NCI-H2227 (cell line): ENCODE measurements around the gene TTLL10.

Experiments used
- DNase-seq: peaks from one replicate; lab custom pipeline; 2025; ENCODE audit not compliant: unreplicated experiment; lab: John Stamatoyannopoulos, UW

The TTLL10 gene

GRCh38 chr1:1157426-1157913, 16.2 kb upstream of the TTLL10 start:
- DNase-seq, result no peak

DNA sequence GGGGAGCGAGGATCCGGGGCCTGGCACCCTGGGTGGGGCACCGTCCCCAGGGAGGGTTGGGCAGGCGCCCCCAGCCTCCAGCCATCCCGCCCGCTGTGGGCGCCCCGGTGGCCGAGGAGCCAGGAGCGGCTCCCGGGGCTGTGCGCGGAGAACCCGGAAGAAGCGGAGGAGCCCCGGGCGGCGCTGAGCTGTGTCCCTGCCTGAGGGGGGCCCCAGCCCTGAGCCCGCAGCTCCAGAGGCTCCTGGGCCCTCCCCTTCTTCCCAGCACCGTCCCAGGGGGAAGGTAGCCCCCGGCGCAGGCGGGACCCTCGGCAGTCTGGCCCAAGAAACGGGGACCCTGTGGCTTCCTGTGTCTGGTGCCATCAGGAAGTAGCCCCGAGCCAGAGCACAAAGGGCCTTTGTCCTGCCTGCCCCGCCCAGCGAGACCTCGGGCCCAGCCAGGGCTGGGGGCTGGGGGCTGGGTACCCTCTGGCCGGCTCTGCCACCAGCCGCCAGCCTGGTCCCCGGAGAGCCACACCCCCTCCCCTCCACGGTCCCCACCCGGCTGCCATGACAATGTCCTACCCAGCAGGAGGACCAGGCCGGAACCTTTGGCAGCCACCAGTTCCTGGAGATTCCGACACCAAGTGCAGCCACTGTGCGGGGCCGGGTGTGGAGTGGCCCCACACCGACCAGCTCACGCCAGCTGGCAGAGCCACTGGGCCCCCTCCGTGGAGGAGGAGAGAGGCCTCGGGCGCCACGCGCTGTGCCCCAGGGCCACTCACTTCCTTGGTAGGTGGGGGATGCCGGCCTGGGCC, 15.6 kb upstream of the TTLL10 start:
- DNase-seq, result no peak

DNA sequence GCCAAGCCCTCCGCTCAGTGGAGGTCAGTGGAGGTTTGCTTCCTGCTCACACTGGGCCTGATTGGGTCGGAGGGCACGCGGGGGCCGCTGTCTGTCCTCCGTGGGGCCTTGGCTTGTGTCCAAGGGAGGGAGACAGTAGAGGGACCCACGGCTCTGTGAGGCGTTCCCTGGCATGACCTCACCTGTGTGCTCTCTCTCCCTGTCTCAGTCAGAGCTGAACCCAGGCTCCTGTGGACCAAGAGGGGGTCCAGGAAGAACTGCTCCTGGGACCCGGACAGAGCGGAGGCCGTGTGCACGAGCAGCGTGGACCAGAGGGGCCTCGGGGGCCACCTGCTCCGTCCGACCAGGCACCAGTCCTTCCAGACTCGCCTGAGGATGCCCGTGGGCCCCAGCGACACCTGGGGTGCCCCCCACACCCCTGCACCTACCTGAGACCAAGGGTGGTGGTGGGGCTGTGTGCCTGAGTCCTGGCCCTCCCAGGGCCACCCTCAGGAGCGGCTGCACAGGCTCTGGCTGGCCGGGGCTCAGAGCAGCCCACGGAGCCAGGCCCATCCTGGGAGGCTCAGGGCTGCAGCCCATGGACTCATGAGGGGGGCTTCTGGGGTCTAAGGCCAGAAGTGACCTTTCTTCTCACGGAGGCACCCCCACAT, 13.3 kb upstream of the TTLL10 start:
- no peak for DNase-seq

GRCh38 chr1:1161078-1161682, 12.5 kb upstream of the TTLL10 start:
- no peak for DNase-seq

GRCh38 chr1:1161683-1162079, 12.0 kb upstream of the TTLL10 start:
- DNase-seq, result no peak

GRCh38 chr1:1162597-1163537, 10.8 kb upstream of the TTLL10 start:
- no peak for DNase-seq

GRCh38 chr1:1163538-1164070, 10.1 kb upstream of the TTLL10 start:
- no peak for DNase-seq

GRCh38 chr1:1164361-1164700, 9.3 kb upstream of the TTLL10 start:
- no peak for DNase-seq

DNA sequence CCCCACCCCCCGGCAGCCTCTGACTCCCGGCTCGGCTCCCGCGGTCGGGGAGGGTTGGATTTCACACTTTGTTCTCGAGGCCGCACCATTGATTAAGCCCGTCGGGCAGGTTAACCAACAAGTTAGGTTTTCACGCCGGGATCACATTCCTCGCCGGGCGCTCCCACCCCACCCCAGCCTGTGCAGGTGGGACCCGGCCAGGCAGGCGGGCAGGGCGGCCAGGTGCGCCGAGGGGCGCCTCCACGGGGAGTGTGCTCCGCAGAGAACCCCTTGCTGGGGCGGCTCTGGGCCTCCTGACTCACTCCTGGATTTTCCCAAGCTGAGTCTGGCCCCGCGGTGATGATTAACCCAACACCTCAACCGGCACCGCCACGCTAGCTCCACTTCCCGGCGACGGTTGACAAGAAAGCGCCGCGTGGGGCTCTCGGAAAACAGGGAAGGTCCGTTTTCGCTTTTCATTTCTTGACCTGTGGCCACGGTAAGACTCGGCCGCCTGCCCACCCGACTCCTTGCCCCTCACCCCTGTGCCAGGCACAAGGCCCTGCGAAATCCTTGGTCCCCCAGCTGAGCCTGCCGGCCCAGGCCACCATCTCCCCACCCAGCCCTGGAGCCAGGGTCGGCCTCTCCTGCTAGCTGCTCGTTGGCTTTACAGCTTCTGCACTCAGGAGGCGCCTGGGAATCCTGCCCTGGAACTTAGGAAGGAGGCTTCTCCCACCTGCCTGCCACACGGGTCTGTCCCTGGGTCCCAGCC, 8.8 kb upstream of the TTLL10 start:
- DNase-seq, result no peak

GRCh38 chr1:1165485-1165884, 8.2 kb upstream of the TTLL10 start:
- DNase-seq, result no peak

- no peak for DNase-seq
Measured at GRCh38 chr1:1165900-1166421, 7.7 kb upstream of the TTLL10 start.

DNA sequence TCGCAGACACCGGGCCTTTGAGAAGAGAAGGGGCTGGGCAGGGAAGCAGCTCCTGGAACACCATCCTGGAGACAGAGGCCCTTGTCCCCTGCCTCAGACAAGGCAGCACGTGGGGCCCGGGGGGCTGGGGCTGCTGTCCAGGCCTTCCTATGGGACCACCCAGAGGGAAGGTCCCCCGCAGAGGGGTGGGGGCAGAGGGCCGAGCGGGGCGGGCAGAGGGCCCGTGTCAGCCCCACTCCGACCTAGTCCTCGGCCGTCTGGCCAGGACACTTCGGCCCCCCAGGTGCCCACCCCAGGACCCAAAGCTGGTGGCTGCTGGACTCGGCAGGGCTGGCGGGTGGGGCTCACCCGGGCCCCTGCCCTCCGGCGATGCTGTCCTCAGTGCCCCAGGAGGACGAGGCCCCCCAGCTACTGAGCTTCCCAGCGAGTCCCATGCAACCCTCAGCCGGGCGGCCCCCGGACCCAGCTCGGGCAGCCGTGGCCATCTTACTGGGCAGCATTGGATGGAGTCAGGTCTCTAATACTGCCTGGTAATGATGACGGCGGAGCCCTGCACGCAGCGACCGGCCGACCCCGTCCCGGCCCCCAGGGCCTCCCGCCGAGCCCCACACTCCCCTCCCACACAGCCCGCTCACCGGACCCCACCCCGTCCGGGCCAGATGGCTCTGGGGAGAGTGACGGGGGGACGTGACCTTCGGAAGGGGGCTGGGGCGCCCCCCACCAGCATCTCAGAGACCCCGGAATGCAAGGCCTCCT, 6.9 kb upstream of the TTLL10 start:
- no peak for DNase-seq

- DNase-seq, result no peak
Measured at GRCh38 chr1:1167398-1167821, 6.3 kb upstream of the TTLL10 start.

- no peak for DNase-seq
Measured at GRCh38 chr1:1167841-1168450, 5.7 kb upstream of the TTLL10 start.

GRCh38 chr1:1168451-1169411, 4.9 kb upstream of the TTLL10 start:
- DNase-seq, result no peak

GRCh38 chr1:1169429-1170214, 4.1 kb upstream of the TTLL10 start:
- DNase-seq, result no peak
